ENCODE data around the gene TTLL3.

Gene TTLL3

DNA sequence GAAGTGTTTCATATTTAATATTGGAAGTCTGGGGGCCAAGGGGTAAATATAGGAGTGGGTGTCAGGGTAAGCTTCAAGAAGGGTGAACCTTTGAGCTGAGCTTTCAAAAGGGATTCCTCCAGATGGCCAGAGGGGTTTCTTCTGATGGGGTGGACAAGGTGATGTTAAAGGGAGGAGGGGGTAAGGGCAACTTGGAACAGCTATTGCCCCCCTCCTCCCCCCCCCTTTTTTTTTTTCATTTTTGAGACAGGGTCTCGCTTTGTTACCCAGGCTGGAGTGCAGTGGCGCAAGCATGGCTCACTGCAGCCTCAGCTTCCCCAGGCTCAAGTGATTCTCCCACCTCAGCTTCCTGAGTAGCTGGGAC lies 2.1 kb upstream of the TTLL3 start:
- no peak for DNase-seq (ENCODE audit: low read depth)

GRCh38 chr3:9808345-9809037 lies 1.6 kb upstream of the TTLL3 start:
- no peak for DNase-seq (ENCODE audit: low read depth)

DNA sequence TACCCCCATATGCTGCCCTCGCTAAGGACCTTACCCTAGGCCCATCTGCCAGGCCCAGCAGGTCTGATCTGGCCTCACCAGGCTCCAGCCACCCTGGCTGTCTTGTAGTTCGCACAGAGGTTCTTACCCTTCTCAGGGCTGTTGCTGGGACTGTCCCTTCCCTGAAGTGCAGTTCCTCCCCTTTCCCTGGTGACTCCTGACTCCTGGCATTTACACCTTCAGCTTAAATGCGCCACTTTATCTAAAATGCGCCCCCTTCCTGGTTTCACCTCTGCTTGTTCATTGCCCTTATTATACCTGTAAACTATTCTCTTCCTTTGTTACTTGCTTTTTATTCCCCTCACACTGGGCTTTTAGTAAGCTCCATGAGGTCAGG lies 835 bp upstream of the TTLL3 start:
- no peak for DNase-seq (ENCODE audit: low read depth)

GRCh38 chr3:9810433-9810770 lies 340 bp downstream of the TTLL3 start:
- DNase-seq (ENCODE audit: low read depth) = no peak

DNA sequence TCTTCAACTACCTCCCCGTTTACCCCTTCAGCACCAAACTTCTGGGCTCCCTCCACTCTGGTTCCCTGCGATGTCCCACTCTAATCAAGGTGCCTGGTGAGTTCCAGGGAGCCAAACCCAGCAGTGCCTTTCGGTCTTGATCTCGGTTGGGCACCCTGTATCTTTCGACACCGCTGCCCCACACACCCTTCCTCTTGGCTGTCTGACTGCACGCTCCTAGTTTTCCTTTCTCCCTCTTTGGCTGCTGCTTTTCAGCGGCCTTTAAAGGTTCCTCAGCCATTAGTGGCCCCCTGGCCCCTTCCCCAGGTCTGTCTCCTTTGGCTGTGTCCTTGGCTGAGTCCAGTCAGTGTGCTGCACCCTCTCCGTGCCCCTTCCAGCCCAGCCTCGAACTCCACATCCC lies 784 bp downstream of the TTLL3 start:
- no peak for DNase-seq (ENCODE audit: low read depth)

GRCh38 chr3:9812870-9813483 lies 2.9 kb downstream of the TTLL3 start:
- no peak for DNase-seq (ENCODE audit: low read depth)

DNA sequence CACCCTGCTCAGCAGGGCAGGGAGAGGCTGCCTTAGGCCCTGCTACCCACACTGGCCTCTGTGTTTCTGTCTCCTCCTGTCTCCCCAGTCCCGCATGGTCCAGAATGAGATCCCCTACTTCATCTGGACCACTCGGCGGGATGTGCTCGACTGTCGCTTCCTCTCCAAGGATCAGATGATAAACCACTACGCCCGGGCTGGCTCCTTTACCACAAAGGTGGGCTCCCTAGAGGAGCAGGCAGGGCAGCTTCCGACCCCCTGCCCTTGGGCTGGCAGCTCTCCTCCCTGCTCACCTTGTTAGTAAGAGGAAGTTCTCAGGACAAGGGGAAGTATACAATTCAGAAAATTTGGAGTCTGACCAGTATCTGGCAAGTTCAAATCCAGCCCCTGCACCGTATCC lies 5.9 kb downstream of the TTLL3 start:
- no peak for DNase-seq (ENCODE audit: low read depth)

DNA sequence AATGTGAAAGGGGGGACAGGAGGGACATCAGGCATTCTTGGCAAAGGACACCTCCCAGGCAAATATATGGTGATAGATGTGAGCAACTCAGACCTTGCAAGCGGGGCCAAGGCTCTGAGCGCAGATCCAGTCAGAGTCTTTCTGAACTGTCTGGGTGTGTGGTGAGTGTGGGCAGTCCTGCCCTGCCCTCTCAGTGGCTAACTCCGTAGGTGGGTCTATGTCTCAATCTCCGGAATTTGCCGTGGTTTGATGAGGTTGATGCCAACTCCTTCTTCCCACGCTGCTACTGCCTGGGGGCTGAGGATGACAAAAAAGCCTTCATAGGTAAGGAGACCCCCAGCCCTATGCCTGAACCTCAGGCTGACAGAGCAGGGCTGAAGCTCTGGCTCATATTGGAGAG lies 7.4 kb downstream of the TTLL3 start:
- DNase-seq (ENCODE audit: low read depth) = no peak

DNA sequence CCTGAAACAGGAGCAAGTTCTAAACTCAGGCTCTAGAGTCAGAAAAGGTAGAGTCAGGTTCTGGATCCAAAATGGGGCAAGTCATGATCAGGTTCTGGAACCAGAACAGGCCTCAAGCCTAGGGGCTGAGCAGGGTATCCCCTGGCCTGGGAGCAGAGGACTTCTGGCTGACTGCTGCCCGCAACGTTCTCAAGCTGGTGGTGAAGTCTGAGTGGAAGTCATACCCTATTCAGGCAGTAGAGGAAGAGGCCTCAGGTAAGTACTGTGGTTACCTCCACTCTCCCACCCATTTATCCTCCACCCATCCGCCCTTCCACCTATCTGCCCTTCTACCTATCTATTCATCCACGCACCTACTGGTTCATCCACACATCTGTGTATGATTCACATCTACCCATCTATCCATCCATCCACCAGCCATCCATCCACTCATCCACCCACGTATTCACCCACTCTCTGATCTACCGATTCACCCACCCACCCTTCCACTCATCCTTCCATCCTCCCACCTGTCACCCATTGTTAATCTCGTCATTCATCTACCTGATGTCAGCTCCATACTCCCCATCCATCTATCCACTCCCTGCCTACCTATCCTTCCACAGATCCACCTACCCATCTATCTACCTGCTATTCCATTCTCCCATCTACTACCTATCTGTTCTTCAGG lies 8.7 kb downstream of the TTLL3 start:
- no peak for DNase-seq (ENCODE audit: low read depth)

DNA sequence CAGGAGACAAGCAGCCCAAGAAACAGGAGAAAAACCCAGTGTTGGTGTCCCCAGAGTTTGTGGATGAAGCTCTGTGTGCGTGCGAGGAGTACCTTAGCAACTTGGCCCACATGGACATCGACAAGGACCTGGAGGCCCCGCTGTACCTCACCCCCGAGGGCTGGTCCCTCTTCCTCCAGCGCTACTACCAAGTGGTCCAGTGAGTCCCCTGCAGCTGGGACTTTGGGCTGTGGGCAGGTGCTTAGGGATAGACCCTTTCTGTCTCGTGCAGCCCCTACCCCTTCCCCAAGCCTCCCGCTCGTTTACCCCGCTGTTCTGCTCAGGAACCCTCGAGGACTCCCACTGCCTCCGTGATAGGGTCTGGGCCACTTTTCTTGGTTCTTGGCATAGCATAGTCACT lies 10.5 kb downstream of the TTLL3 start:
- DNase-seq (ENCODE audit: low read depth) = no peak

- DNase-seq (ENCODE audit: low read depth) = no peak
Measured at GRCh38 chr3:9820946-9821345, 10.9 kb downstream of the TTLL3 start.

GRCh38 chr3:9825451-9826040 lies 15.5 kb downstream of the TTLL3 start:
- no peak for DNase-seq (ENCODE audit: low read depth)

- no peak for DNase-seq (ENCODE audit: low read depth)
Measured at GRCh38 chr3:9826815-9827573, 16.9 kb downstream of the TTLL3 start.

DNA sequence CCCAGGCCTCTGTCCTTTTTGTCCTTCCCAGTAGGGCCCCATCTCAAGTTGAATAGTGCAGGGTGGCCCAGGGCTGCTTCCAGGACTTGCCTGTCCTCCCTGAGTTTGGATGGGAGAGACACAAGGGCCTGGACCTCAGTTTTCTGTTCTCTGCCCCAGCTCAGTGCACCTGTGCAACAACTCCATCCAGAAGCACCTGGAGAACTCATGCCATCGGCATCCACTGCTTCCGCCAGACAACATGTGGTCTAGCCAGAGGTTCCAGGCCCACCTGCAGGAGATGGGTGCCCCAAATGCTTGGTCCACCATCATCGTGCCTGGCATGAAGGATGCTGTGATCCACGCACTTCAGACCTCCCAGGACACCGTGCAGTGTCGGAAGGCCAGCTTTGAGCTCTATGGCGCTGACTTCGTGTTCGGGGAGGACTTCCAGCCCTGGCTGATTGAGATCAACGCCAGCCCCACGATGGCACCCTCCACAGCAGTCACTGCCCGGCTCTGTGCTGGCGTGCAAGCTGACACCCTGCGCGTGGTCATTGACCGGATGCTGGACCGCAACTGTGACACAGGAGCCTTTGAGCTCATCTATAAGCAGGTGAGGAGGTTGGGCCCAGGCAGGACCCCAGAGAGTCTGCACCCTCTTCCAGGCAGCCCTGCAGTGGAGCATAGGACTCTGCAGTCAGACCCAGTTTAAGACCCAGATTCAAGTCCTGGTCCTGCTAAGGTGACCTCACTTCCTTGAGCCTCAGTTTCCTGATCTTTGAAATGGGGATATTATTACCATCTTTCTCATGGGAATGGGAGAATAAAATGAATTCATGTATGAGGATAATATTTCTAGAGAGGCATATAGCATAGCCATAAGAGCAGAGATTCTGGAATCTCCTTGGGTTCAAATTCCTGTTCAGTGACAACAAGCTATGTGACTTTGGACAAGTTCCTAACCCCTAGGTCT lies 19.0 kb downstream of the TTLL3 start:
- DNase-seq (ENCODE audit: low read depth) = no peak

GRCh38 chr3:9831253-9831652 lies 21.2 kb downstream of the TTLL3 start:
- no peak for DNase-seq (ENCODE audit: low read depth)

DNA sequence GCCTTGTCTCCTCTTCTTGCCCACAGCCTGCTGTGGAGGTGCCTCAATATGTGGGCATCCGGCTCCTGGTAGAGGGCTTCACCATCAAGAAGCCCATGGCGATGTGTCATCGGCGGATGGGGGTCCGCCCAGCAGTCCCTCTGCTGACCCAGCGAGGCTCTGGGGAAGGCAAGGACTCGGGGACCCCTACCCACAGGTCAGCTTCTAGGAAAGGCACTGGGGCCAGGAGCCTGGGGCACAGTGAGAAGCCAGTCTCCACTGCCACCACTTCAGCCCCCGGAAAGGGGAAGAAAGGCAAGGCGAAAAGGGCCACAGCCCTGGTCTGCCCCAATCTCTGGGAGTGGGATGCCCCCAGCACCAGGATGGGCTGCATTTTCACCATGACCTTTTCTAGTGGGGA lies 23.0 kb downstream of the TTLL3 start:
- no peak for DNase-seq (ENCODE audit: low read depth)

- DNase-seq (ENCODE audit: low read depth) = no peak
Measured at GRCh38 chr3:9834520-9835380, 24.7 kb downstream of the TTLL3 start.

- no peak for DNase-seq (ENCODE audit: low read depth)
Measured at GRCh38 chr3:9837701-9838582, 27.9 kb downstream of the TTLL3 start.

DNA sequence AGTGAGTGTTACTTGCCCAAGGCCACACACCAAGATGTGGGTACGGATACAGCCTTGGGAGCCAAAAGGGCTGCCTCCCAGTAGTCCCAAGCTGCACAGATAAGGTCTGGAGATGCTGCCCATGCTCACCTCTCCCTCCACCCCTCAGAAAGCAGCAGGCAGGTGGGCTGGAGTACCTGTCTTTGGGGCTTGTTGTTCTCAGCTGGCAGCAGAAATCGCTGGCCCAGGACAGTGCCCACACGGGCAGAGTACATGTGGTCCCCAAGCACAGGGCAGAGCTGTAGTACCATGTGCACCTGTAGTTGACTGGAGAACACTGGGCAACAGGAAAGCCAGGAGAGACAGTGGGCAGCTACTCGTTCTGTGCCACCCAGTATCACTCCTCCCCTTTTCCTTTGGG lies 28.8 kb downstream of the TTLL3 start:
- no peak for DNase-seq (ENCODE audit: low read depth)

DNA sequence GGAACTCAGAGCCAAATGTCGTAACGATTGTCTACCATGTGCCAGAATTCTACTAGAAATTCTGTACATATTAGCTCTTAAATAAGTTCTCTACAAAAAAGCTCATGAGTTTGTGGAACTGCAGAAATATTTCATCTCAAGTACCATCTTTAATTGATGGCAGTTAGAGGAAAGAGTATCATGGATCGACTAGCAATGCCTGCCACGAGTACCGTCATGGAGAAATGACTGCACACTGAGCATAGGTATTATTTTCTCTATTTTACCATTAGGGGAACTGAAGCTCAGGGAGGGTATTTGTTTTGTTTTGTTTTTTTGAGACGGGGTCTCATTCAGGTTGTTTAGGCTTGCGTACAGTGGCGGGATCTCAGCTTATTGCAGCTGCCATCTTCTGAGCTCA lies 31.0 kb downstream of the TTLL3 start:
- no peak for DNase-seq (ENCODE audit: low read depth)

All from T-helper 22 cell (primary cell).